C1 segment of cervical spinal cord (tissue), 14 donors: Measurements from ENCODE around the gene IFFO2.
A peak's percentile ranks its signal among the peaks of the same experiment; 100 is the strongest.

ENCODE experiments used
- DNase-seq, 14 donors: peaks; one replicate each; lab custom pipeline; 2025; lab: John Stamatoyannopoulos, UW

Gene IFFO2

GRCh38 chr1:18972531-18972930 lies 16.1 kb upstream of the IFFO2 start:
- peak in 1 of 14 donors; percentile 12 for DNase-seq

DNA sequence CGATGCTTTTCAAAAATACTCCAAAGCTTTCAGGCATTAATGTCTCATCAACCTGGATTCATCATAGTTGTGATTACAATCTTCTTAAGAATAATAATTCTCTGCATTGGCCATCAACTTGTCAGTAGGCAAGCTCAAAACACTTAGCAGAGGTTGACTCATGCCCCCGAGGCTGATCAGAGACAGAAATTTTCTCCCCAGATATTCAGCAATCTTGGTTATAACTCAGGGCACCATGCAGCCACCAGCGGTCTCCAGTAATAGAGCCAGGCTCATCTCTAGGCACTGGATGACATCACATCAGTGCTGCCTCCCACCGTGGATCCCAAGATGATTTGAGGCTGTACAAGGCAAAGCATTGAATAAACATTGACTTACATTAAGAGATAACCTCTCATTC lies 14.3 kb upstream of the IFFO2 start:
- no peak for DNase-seq

- no peak for DNase-seq
These were observed 13.9 kb upstream of the IFFO2 start for GRCh38 chr1:18970358-18970757.

DNA sequence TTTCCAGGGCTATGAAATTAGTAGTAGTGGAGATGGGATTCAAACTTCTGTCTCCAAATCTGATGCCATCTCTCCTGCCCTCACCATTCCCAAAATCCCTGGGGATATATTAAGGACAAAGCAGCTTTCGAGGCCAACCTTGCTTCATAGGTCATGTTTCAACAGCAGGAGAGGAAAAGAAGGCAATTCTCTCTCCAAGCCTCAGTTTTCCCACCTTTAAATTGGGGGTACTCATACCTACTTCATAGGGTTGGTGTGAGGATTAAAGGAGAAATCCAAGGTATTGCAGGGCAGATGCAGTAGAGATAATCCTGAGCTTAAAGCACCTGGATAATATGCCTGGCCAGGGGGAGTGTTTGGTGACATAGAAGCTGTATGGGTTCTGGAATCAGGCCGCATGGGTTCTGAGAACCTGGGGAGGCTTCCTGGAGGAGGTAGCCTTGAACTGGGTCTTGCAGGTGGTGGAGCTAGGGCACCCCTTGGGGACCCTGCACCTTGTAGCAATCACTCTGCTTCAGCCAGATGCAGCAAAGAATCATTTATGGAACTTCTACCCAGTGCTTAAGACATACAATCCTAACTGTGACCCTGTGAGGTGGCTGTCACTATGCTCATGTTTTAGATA lies 10.7 kb upstream of the IFFO2 start:
- DNase-seq: no peak

- DNase-seq: peak in 1 of 14 donors; percentile 46
These were observed 9.0 kb upstream of the IFFO2 start for GRCh38 chr1:18965206-18966173.

GRCh38 chr1:18963968-18964367 lies 7.5 kb upstream of the IFFO2 start:
- no peak for DNase-seq

- DNase-seq: no peak
These were observed 6.6 kb upstream of the IFFO2 start for GRCh38 chr1:18962855-18963737.

DNA sequence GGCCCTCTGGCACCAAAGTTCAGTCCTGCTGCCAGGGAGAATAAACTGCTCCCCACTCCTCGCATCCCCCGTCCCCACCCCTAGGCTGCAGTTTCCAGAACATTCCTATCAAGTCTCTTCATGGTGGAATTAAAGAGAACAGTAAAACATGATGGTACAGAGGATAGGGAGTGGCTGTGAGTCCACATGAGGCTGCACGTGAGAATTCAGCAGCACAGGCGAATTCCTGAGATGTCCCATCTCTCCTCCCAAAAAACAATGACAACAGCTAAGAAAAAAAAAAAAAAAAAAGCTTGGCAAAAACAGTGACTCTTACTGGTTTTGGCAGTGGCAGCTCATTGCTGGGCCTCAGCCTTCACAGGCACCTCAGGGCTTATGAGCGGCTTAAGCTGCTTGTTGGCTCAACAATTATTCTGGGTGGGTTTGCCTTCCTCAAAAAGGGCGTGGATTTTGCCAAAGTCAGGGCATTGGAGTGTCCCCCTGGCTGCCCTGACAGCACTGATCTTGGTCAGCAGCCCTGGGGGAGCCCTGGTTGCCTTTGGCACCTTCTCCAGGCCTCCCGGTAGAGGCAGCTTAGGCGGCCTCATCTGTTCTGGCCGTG lies 5.7 kb upstream of the IFFO2 start:
- DNase-seq: peak in 1 of 14 donors; percentile 60

- no peak for DNase-seq
These were observed 4.3 kb upstream of the IFFO2 start for GRCh38 chr1:18960821-18961220.

DNA sequence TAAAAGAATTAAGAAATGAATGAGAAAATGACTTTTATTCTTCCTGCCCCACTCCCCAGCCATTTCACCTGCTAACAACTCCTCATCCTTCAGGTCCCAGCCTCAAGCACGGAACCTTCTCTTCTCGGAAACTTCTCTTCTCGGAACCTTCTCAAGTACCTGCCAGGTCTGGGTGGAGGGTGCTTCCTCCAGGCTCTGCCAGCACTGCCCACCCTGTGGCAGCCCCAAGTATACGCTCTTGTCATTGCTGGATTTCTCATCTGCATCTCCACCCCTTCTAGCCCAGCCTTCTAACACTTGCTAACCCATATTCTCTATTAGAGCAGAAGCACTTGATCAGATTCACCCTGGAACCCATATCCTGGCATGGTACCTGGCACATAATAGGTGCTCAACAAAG lies 3.9 kb upstream of the IFFO2 start:
- no peak for DNase-seq

GRCh38 chr1:18959591-18959990 lies 3.1 kb upstream of the IFFO2 start:
- DNase-seq: no peak

DNA sequence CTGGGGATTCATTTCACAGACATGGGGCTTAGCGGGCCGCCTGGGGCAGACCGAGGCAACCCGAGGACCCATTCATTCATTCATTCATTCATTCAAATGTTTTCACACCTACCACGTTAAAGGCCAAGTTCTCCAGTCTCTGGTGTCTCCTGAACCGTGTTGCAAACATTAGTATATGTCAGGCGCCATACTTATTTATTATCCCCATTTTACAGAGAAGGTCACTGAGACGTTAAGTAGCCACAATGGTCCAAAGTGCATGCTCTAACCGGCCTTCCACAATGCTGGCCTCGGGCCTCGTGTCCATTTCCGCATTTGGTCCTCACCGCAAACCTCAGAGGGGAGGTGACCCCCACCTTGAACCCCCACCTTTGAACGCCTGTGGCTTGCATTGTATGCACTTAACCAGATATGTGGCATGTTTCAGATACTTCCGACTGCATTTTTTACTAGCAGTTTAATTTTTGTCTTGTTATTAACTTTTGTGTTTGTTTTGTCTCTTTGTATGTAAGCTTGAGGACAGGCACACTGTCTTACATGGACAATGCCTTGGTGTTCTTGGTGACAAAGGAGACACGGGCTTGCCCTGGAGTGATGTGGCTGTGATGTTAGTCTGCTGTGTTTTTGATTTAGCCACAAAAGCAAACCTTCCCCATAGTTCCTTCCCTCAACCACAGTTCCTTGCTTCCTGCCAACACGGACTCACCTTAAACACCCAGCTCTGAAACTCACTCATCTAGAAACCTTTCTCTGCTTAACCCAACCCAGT lies 1.2 kb upstream of the IFFO2 start:
- peak in 1 of 14 donors; percentile 21 for DNase-seq

DNA sequence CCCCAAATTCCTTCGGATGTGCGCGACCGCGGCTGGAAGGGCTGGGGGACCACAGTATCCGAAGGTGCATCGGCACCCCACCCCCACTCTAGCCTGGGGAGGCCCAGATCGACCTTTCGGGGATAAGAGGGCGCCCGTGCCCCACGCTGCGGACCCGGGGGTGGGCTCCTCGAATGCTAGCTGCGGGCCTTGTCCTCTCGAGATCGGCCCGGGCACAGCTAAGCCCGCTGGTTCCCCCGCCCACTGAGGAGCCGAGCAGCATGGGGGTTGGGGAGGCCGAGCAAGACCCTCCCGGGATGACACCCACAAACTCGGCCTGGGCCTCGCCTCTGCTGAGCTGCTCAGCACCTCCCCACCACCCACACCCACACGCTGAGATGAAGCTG lies 653 bp upstream of the IFFO2 start:
- peak in 1 of 14 donors; percentile 72 for DNase-seq

DNA sequence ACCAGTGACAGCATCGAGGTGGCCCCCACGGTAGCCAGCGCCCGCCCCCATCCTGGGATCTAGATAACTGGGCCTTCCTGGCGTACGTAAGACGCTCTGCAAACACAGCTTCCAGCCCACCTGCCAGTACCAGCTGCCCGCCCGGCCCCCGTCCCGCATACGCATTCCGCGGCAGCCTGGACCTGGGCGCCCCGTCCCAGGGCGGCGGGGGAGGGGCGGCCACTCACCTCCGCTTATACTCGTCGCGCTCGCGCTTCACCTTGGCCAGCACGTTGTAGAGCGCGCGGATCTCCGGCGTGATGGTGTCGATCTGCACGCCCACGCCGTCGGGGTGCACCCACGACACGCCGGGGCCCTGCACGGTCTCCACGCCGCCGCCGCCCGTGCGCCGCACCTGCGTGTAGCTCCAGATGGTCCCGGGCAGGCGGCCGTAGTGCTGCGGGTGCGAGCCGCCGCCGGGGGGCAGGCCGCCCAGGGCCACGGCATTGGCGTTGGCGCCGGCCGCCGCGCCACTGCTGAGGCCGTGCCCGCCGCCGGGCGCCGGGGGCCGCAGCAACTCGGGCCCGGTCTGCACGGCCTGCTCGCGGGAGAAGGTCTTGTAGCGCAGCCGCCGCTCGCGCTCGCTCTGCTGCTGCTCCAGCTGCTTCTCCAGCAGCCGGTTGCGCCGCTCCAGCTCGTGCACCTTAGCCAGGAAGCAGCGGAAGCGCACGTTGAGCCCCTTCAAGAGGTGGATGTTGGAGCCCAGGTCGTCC lies 859 bp downstream of the IFFO2 start:
- DNase-seq: peak in 5 of 14 donors; percentile 27 to 49 (median 39)

DNA sequence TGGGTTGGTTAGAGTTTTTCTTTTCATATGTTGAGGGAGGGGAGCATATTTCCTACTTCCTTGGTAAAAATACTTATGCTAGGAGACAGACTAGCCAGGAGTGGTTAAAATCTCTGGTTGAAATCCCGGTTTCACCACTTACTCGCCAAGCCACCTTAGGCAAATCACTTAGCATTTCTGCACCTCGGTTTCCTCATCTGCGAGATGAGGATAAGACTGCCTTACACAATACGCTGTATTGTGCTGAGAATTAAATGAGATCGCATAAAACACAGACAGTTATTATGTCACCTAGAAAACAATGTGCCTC lies 1.4 kb downstream of the IFFO2 start:
- DNase-seq: no peak

GRCh38 chr1:18954270-18955071 lies 2.0 kb downstream of the IFFO2 start:
- peak in 4 of 14 donors; percentile 18 to 52 (median 37) for DNase-seq

GRCh38 chr1:18953731-18954231 lies 2.7 kb downstream of the IFFO2 start:
- DNase-seq: peak in 2 of 14 donors; percentile 26 to 31

- DNase-seq: no peak
These were observed 4.6 kb downstream of the IFFO2 start for GRCh38 chr1:18951818-18952391.

GRCh38 chr1:18951416-18951815 lies 5.1 kb downstream of the IFFO2 start:
- DNase-seq: peak in 2 of 14 donors; percentile 29 to 53
